H1 (cell line): ENCODE data around the gene SRSF9. TPM values are rescaled to one million over a fixed set of nuclear protein-coding genes. Genes with fewer than 3 reads are reported as not detected.

Experiments used
- CTCF ChIA-PET: fragments of 300-600 bp; sonication (Branson Sonifier 250); formaldehyde crosslinking; loops from one replicate; lab custom pipeline; 2021; ENCODE audit not compliant: partially characterized antibody; lab: Charles Lee
- POLR2A ChIA-PET: fragments of 300-600 bp; sonication (Branson Sonifier 250); formaldehyde crosslinking; loops from one replicate; lab custom pipeline; 2021; ENCODE audit warnings: inconsistent platforms; ENCODE audit not compliant: partially characterized antibody; lab: Charles Lee
- DNase-seq, 2 experiments: peaks; one replicate each; pipeline versions ENCODE4 v3.0.0 to v3.0.0-alpha.2; 2010 to 2022; ENCODE audit warnings: low spot score in 2 of 2, low read depth in 1 of 2, mixed read lengths in 1 of 2
- FAIRE-seq: peaks from 2 replicates; lab custom pipeline; 2011; peaks lifted over from hg19 to GRCh38; lab: Jason Lieb, UNC
- H2AFZ ChIP-seq: 2 replicates; pipeline ENCODE4 v1.8.1; 2012; ENCODE audit warnings: low read length, inconsistent platforms
- H2AK5ac ChIP-seq: 2 replicates; pipeline ENCODE4 v1.6.1; 2013; ENCODE audit warnings: low read depth, low read length
- H2BK120ac ChIP-seq: replicated peaks from 2 replicates; pipeline ENCODE3; 2013; ENCODE audit warnings: low read depth, low read length, inconsistent platforms
- H2BK12ac ChIP-seq: 2 replicates; pipeline ENCODE4 v1.6.1; 2013; ENCODE audit warnings: low read depth, low read length
- H2BK15ac ChIP-seq: 2 replicates; pipeline ENCODE4 v1.6.1; 2013; ENCODE audit warnings: low read length
- H2BK20ac ChIP-seq: 2 replicates; pipeline ENCODE4 v1.6.1; 2013; ENCODE audit warnings: low read length
- H2BK5ac ChIP-seq: 2 replicates; pipeline ENCODE4 v1.6.1; 2013; ENCODE audit warnings: low read depth, low read length
- H3K14ac ChIP-seq: 2 replicates; pipeline ENCODE4 v1.6.1; 2013; ENCODE audit warnings: inconsistent platforms; ENCODE audit not compliant: insufficient read length
- H3K18ac ChIP-seq: 2 replicates; pipeline ENCODE4 v1.6.1; 2013; ENCODE audit warnings: low read length; ENCODE audit errors: extremely low read depth
- H3K23ac ChIP-seq: 2 replicates; pipeline ENCODE4 v1.6.1; 2013; ENCODE audit warnings: inconsistent platforms; ENCODE audit not compliant: insufficient read length
- H3K23me2 ChIP-seq: 2 replicates; pipeline ENCODE4 v1.6.1; 2013; ENCODE audit warnings: low read depth, low read length
- H3K27ac ChIP-seq: 2 replicates; pipeline ENCODE4 v1.6.1; 2011; ENCODE audit warnings: low read depth, low read length, inconsistent platforms
- H3K27me3 ChIP-seq, 4 experiments: replicated peaks in 1 of 4; 1 replicate in 1 of 4; 2 replicates in 3 of 4; pipeline versions ENCODE4 v1.6.1 to v1.8.1; 2011 to 2013; ENCODE audit warnings: low read length in 3 of 4, mild to moderate bottlenecking in 3 of 4, inconsistent platforms in 2 of 4, mixed read lengths in 2 of 4, moderate library complexity in 1 of 4; ENCODE audit not compliant: control insufficient read depth in 3 of 4, insufficient read depth in 3 of 4; ENCODE audit errors: extremely low read depth in 1 of 4
- H3K36me3 ChIP-seq, 4 experiments: 2 replicates each; pipeline versions ENCODE4 v1.6.1 to v1.8.1; 2011 to 2013; ENCODE audit warnings: mild to moderate bottlenecking in 4 of 4, low read length in 3 of 4, moderate library complexity in 2 of 4, control low read depth in 1 of 4, inconsistent platforms in 1 of 4; ENCODE audit not compliant: insufficient read depth in 4 of 4, control insufficient read depth in 2 of 4
- H3K4ac ChIP-seq: replicated peaks from 2 replicates; pipeline ENCODE3; 2013; ENCODE audit warnings: low read length, low read depth, mixed read lengths, inconsistent platforms; ENCODE audit not compliant: insufficient read length
- H3K4me1 ChIP-seq, 4 experiments: replicated peaks in 1 of 4; 1 replicate in 1 of 4; 2 replicates in 3 of 4; pipeline versions ENCODE4 v1.6.1 to v1.8.1; 2011 to 2013; ENCODE audit warnings: low read length in 3 of 4, inconsistent platforms in 2 of 4, mixed read lengths in 1 of 4; ENCODE audit not compliant: insufficient read depth in 4 of 4, control insufficient read depth in 3 of 4
- H3K4me2 ChIP-seq, 2 experiments: 2 replicates each; pipeline versions ENCODE4 v1.6.1 to v1.8.1; 2011 to 2013; ENCODE audit warnings: low read depth in 2 of 2, low read length in 2 of 2, control low read depth in 1 of 2, inconsistent platforms in 1 of 2, mild to moderate bottlenecking in 1 of 2; ENCODE audit not compliant: insufficient read depth in 1 of 2
- H3K4me3 ChIP-seq, 4 experiments: fragments of 200-600, 300-600 bp in 1 of 4; sonication (generic), shearing (Covaris generic), sonication (Bioruptor Twin) in 1 of 4; 2 replicates each; pipeline versions ENCODE4 v1.5.1 to v1.8.1; 2011 to 2016; ENCODE audit warnings: low read length in 4 of 4, low read depth in 3 of 4, control low read depth in 2 of 4, inconsistent platforms in 2 of 4, mild to moderate bottlenecking in 2 of 4, mixed read lengths in 1 of 4, moderate library complexity in 1 of 4; ENCODE audit not compliant: insufficient read depth in 2 of 4; ENCODE audit errors: extremely low read depth in 1 of 4
- H3K56ac ChIP-seq: replicated peaks from 2 replicates; pipeline ENCODE3; 2013; ENCODE audit warnings: low read depth, mild to moderate bottlenecking, mixed read lengths, low read length, inconsistent platforms; ENCODE audit not compliant: insufficient read length
- H3K79me1 ChIP-seq: 2 replicates; pipeline ENCODE4 v1.6.1; 2013; ENCODE audit warnings: low read depth, low read length, control low read depth
- H3K79me2 ChIP-seq, 2 experiments: 2 replicates each; pipeline versions ENCODE4 v1.6.1 to v1.8.1; 2012 to 2013; ENCODE audit warnings: low read length in 2 of 2, mild to moderate bottlenecking in 2 of 2, inconsistent platforms in 1 of 2; ENCODE audit not compliant: insufficient read depth in 2 of 2, control insufficient read depth in 1 of 2
- H3K9ac ChIP-seq, 4 experiments: replicated peaks in 1 of 4; 1 replicate in 1 of 4; 2 replicates in 3 of 4; pipeline versions ENCODE4 v1.6.1 to v1.8.1; 2011 to 2013; ENCODE audit warnings: low read depth in 3 of 4, low read length in 3 of 4, control low read depth in 2 of 4, mild to moderate bottlenecking in 2 of 4, moderate library complexity in 2 of 4, inconsistent platforms in 1 of 4; ENCODE audit errors: extremely low read depth in 1 of 4
- H3K9me3 ChIP-seq, 2 experiments: 2 replicates each; pipeline versions ENCODE4 v1.6.1 to v1.8.1; 2012 to 2013; ENCODE audit warnings: mild to moderate bottlenecking in 2 of 2, moderate library complexity in 2 of 2, control low read depth in 1 of 2, inconsistent platforms in 1 of 2, low read depth in 1 of 2, low read length in 1 of 2, mixed read lengths in 1 of 2; ENCODE audit not compliant: insufficient read depth in 2 of 2
- H4K20me1 ChIP-seq, 2 experiments: replicated peaks in 1 of 2; 2 replicates each; pipeline versions ENCODE3 to v1.8.1; 2011 to 2013; ENCODE audit warnings: inconsistent platforms in 2 of 2, low read length in 2 of 2, mild to moderate bottlenecking in 1 of 2; ENCODE audit not compliant: insufficient read depth in 2 of 2, control insufficient read depth in 1 of 2
- H4K5ac ChIP-seq: 2 replicates; pipeline ENCODE4 v1.6.1; 2013; ENCODE audit warnings: low read length, low read depth, mixed read lengths, inconsistent platforms; ENCODE audit not compliant: insufficient read length
- H4K8ac ChIP-seq: 2 replicates; pipeline ENCODE4 v1.8.0; 2013; ENCODE audit warnings: mild to moderate bottlenecking, moderate library complexity, low read length, inconsistent platforms; ENCODE audit not compliant: insufficient read depth; ENCODE audit errors: extremely low read depth
- H4K91ac ChIP-seq: replicated peaks from 2 replicates; pipeline ENCODE3; 2013; ENCODE audit warnings: low read length, mixed read lengths, inconsistent platforms; ENCODE audit not compliant: insufficient read length
- BACH1 ChIP-seq: IDR thresholded peaks from 2 replicates; pipeline ENCODE4 v1.6.1; 2012; ENCODE audit warnings: low read length, improper control_type of control experiment
- EZH2 ChIP-seq: fragments of 200-600 bp; sonication (generic); IDR thresholded peaks from 2 replicates; pipeline ENCODE4 v1.7.1; 2012; ENCODE audit warnings: low read depth, mild to moderate bottlenecking, moderate library complexity, low read length, inconsistent platforms; ENCODE audit not compliant: severe bottlenecking
- GTF2F1 ChIP-seq: IDR thresholded peaks from 2 replicates; pipeline ENCODE4 v1.6.1; 2012; ENCODE audit warnings: low read depth, low read length, improper control_type of control experiment, borderline replicate concordance
- PHF8 ChIP-seq: fragments of 200-600 bp; sonication (generic); conservative IDR thresholded peaks from 2 replicates; pipeline ENCODE4 v1.7.1; 2012; ENCODE audit warnings: low read depth, mild to moderate bottlenecking, inconsistent platforms, low read length, moderate library complexity
- RBBP5 ChIP-seq: IDR thresholded peaks from 2 replicates; pipeline ENCODE4 v1.7.1; 2012; ENCODE audit warnings: low read depth, mild to moderate bottlenecking, inconsistent platforms, low read length, moderate library complexity, borderline replicate concordance
- SP4 ChIP-seq: IDR thresholded peaks from 2 replicates; pipeline ENCODE4 v1.6.1; 2012; ENCODE audit warnings: low read length, inconsistent platforms
- YY1 ChIP-seq: IDR thresholded peaks from 2 replicates; pipeline ENCODE4 v1.6.1; 2011; ENCODE audit warnings: low read depth, mild to moderate bottlenecking, low read length
- WGBS, 2 experiments: shearing (Covaris generic) in 1 of 2; methylation state at CpG; one replicate each; pipeline versions ENCODE4 v1.1.6 to v1.1.7; 2013 to 2015; ENCODE audit warnings: low lambda C conversion rate in 2 of 2, mixed read lengths in 2 of 2, inconsistent platforms in 1 of 2, low coverage in 1 of 2, missing lambda C conversion rate in 1 of 2; ENCODE audit not compliant: insufficient replicate concordance in 2 of 2, insufficient coverage in 1 of 2, insufficient read length in 1 of 2; ENCODE audit errors: extremely low coverage in 1 of 2, missing lambda C conversion rate in 1 of 2; 5-methylcytosine and 5-hydroxymethylcytosine counted together
- polyA plus RNA-seq, 7 experiments: library from polyadenylated mRNA; depleted of rRNA in 3 of 7; stranded (reverse) in 5 of 7; unstranded in 2 of 7; fragments of >200 nt in 5 of 7; fragments of 200-250 nt in 2 of 7; gene quantifications; 1 replicate in 5 of 7; 2 replicates in 1 of 7; 4 replicates in 1 of 7; pipeline versions ENCODE4 v1.2.1 to v1.2.3, GENCODE V29; 2011 to 2013; ENCODE audit warnings: missing spikeins in 2 of 7, mixed read lengths in 2 of 7
- total RNA-seq: library from RNA; stranded (reverse); fragmentation: NEBNext Ultra II Directional; extraction: Animal tissue kit (Norgen Biotek cat#: 25700); gene quantifications from 2 replicates; pipeline ENCODE4 v1.2.1, GENCODE V29; 2021
- TF ChIP-seq, protein P1 (sequence below): IDR thresholded peaks from 2 replicates; pipeline ENCODE4 v1.6.1; 2012; ENCODE audit warnings: inconsistent platforms
- TF ChIP-seq, protein P2 (sequence below), 3 experiments: IDR thresholded peaks; 1 replicate in 2 of 3; 2 replicates in 1 of 3; pipeline versions ENCODE4 v1.5.1 to v1.6.1; 2011; ENCODE audit warnings: low read length in 3 of 3, mild to moderate bottlenecking in 3 of 3, inconsistent platforms in 2 of 3, low read depth in 1 of 3, moderate library complexity in 1 of 3; ENCODE audit not compliant: insufficient read depth in 1 of 3; ENCODE audit errors: control extremely low read depth in 1 of 3

SRSF9 gene
- total and polyA plus RNA-seq, 2 of the 8 experiments (the other 6 are each of a cell fraction or from before 2014, with no cell fraction given), result 172 to 304 TPM

DNA sequence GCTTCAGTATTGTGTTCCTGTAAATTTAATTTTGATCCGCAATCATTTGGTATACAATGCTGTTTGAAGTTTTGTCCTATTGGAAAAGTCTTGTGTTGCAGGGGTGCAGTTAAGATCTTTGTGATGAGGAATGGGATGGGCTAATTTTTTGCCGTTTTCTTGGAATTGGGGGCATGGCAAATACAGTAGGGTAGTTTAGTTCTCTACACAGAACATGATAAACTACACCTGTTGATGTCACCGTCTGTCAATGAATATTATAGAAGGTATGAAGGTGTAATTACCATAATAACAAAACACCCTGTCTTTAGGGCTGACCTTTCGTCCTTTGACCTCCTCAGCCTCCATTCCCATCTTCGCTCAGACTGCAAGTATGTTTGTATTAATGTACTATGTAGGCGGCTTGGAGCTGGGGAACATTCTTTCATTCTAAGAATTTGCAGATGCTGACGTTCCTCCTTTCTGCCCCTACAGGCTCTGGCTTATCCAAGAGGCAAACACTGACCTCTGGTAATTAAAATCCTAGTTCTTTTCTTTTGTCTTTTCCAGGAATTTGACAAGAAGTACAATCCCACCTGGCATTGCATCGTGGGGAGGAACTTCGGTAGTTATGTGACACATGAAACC lies 28.1 kb upstream of the SRSF9 start:
- Histone ChIP-seq H3K18ac (no peak overlapping the region), H2BK120ac (no peak overlapping the region), H4K20me1 (peaks cover 12 to 13% of the 10 kb centered on the region in 2 experiments), H3K27me3 (no peaks in the 10 kb centered on the region), H2BK15ac (no peak overlapping the region), H3K4ac (no peak overlapping the region), H4K5ac (no peak overlapping the region), H3K4me1 (peaks cover 0 to 6% (median 1%) of the 10 kb centered on the region in 4 experiments; a peak in 3 of 7 replicates), H3K4me3 (peak overlapping the region; percentile 95 to 96 (median 95); a peak in 7 of 8 replicates), H2BK5ac (no peak overlapping the region), H4K8ac (no peak overlapping the region), H3K9ac (peak overlapping the region in 1 of 4 experiments; percentile 22; a peak in 1 of 7 replicates), H2AK5ac (no peak overlapping the region), H3K79me2 (peaks cover 16 to 20% of the 10 kb centered on the region in 2 experiments), H3K9me3 (no peaks in the 10 kb centered on the region), H4K91ac (no peak overlapping the region), H3K27ac (no peak overlapping the region), H3K23ac (no peak overlapping the region), H3K4me2 (peak overlapping the region; percentile 85 to 86), H3K36me3 (peaks cover 2 to 20% (median 9%) of the 10 kb centered on the region in 4 experiments; a peak in 7 of 8 replicates), H3K14ac (no peak overlapping the region), H3K23me2 (peaks cover 10% of the 10 kb centered on the region), H2BK12ac (no peak overlapping the region), H3K56ac (no peak overlapping the region), H2BK20ac (no peak overlapping the region), H2AFZ (no peak overlapping the region), H3K79me1 (0 out of 2 replicates have a peak, but pooled peaks cover 3% of the 10 kb centered on the region)
- no peak for DNase-seq
- ChIA-PET CTCF (interaction anchor here (0.9 to 2.1 kb wide), 5 partner anchors 27 to 41 kb away, joined by 3 to 7 read pairs (median 5); no protein-coding TSS in a partner anchor), POLR2A (interaction anchor here (0.6 to 10.1 kb wide), 14 partner anchors 9 to 247 kb away, joined by 3 to 119 read pairs (median 8); partner anchors contain the start of genes COQ5, GATC, POP5 and RNF10)
- no peak for FAIRE-seq
- 81% methylated on average over 9 of the region's 9 CpGs; no CpG with 5 or more reads in 1 of the 2 experiments for WGBS, 2 experiments
- TF ChIP-seq, protein P1, sequence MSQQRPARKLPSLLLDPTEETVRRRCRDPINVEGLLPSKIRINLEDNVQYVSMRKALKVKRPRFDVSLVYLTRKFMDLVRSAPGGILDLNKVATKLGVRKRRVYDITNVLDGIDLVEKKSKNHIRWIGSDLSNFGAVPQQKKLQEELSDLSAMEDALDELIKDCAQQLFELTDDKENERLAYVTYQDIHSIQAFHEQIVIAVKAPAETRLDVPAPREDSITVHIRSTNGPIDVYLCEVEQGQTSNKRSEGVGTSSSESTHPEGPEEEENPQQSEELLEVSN, result no peak
- TF ChIP-seq SP4, result no peak
- TF ChIP-seq, protein P2, sequence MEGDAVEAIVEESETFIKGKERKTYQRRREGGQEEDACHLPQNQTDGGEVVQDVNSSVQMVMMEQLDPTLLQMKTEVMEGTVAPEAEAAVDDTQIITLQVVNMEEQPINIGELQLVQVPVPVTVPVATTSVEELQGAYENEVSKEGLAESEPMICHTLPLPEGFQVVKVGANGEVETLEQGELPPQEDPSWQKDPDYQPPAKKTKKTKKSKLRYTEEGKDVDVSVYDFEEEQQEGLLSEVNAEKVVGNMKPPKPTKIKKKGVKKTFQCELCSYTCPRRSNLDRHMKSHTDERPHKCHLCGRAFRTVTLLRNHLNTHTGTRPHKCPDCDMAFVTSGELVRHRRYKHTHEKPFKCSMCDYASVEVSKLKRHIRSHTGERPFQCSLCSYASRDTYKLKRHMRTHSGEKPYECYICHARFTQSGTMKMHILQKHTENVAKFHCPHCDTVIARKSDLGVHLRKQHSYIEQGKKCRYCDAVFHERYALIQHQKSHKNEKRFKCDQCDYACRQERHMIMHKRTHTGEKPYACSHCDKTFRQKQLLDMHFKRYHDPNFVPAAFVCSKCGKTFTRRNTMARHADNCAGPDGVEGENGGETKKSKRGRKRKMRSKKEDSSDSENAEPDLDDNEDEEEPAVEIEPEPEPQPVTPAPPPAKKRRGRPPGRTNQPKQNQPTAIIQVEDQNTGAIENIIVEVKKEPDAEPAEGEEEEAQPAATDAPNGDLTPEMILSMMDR (IDR thresholded peaks at IDR 0.05; ENCODE audit: control extremely low read depth in 1 of 3, insufficient read depth in 1 of 3, low read depth in 1 of 3, low read length in 3 of 3), result no peak
- no peak for TF ChIP-seq EZH2
- TF ChIP-seq PHF8, result no peak
- no peak for TF ChIP-seq RBBP5
- no peak for TF ChIP-seq GTF2F1
- no peak for TF ChIP-seq BACH1
- no peak for TF ChIP-seq YY1
